Activated T-cell treated with anti-CD3 and anti-CD28 coated beads, Interleukin-2, amount 50 U/mL, for 48 hours (primary cell): ENCODE data around the gene NUTM2B.
"Not testable (repeated sequence)": the region's sequence is repeated elsewhere in the genome, so short reads cannot be mapped to it uniquely, and the experiment has no call there.

Source experiments
- DNase-seq, 2 experiments: peaks; one replicate each; pipeline ENCODE4 v3.0.0-alpha.2; 2020

NUTM2B gene

GRCh38 chr10:79744844-79745243 lies 41.8 kb downstream of the NUTM2B start:
- not testable (repeated sequence) for DNase-seq

- not testable (repeated sequence) for DNase-seq
Measured at GRCh38 chr10:79748510-79748909, 45.5 kb downstream of the NUTM2B start.

GRCh38 chr10:79753601-79754000 lies 50.6 kb downstream of the NUTM2B start:
- not testable (repeated sequence) for DNase-seq

- not testable (repeated sequence) for DNase-seq
Measured at GRCh38 chr10:79758297-79758993, 55.4 kb downstream of the NUTM2B start.
